ENCODE measurements around the gene EIF3D.

DNA sequence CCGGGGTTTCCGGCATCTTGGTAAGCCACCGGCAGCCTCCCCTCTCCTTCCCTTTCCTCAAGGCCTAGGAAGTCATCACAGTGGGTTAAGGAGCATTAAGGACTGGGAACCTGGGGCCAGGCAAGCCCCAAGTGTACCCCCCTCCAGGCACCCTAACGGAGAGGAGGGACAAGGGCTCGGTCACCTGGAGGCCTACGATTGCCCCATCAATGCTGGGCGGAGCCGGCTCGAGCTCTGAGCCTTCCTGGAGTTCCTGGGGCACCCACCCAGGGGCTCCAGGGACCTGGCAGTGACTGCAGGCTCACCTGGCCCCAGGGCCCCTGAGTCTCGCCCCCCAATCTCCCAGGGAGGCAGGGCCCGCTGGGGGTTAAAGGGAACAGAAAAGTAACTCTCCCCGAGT, 34.5 kb upstream of the EIF3D start:
- TF ChIP-seq USF2 (IDR thresholded peaks at IDR 0.05; ENCODE audit: low read length) (no peak), RXRA (IDR thresholded peaks at IDR 0.05; ENCODE audit: insufficient read depth, low read depth, low read length) (no peak), POLR2A (IDR thresholded peaks at IDR 0.05; ENCODE audit: control extremely low read depth in 1 of 2, low read depth in 2 of 2, low read length in 2 of 2) (no peak), YY1 (IDR thresholded peaks at IDR 0.05; ENCODE audit: low read depth, low read length) (no peak), EZH2 (IDR thresholded peaks at IDR 0.05; ENCODE audit: low read depth, low read length, severe bottlenecking) (no peak)
- TF ChIP-seq, protein P1, sequence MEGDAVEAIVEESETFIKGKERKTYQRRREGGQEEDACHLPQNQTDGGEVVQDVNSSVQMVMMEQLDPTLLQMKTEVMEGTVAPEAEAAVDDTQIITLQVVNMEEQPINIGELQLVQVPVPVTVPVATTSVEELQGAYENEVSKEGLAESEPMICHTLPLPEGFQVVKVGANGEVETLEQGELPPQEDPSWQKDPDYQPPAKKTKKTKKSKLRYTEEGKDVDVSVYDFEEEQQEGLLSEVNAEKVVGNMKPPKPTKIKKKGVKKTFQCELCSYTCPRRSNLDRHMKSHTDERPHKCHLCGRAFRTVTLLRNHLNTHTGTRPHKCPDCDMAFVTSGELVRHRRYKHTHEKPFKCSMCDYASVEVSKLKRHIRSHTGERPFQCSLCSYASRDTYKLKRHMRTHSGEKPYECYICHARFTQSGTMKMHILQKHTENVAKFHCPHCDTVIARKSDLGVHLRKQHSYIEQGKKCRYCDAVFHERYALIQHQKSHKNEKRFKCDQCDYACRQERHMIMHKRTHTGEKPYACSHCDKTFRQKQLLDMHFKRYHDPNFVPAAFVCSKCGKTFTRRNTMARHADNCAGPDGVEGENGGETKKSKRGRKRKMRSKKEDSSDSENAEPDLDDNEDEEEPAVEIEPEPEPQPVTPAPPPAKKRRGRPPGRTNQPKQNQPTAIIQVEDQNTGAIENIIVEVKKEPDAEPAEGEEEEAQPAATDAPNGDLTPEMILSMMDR (IDR thresholded peaks at IDR 0.05; ENCODE audit: control extremely low read depth in 1 of 3, insufficient read depth in 1 of 3, low read depth in 1 of 3, low read length in 3 of 3): no peak
